Measurements from ENCODE around the gene CCDC188.

- TF ChIP-seq, protein P1, sequence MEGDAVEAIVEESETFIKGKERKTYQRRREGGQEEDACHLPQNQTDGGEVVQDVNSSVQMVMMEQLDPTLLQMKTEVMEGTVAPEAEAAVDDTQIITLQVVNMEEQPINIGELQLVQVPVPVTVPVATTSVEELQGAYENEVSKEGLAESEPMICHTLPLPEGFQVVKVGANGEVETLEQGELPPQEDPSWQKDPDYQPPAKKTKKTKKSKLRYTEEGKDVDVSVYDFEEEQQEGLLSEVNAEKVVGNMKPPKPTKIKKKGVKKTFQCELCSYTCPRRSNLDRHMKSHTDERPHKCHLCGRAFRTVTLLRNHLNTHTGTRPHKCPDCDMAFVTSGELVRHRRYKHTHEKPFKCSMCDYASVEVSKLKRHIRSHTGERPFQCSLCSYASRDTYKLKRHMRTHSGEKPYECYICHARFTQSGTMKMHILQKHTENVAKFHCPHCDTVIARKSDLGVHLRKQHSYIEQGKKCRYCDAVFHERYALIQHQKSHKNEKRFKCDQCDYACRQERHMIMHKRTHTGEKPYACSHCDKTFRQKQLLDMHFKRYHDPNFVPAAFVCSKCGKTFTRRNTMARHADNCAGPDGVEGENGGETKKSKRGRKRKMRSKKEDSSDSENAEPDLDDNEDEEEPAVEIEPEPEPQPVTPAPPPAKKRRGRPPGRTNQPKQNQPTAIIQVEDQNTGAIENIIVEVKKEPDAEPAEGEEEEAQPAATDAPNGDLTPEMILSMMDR (conservative IDR thresholded peaks at IDR 0.05; ENCODE audit: low read depth, low read length) = no peak
- TF ChIP-seq RAD21 (IDR thresholded peaks at IDR 0.05; ENCODE audit: low read length) (no peak), NFE2L2 (IDR thresholded peaks at IDR 0.05; ENCODE audit: low read depth, low read length) (no peak), ELK1 (IDR thresholded peaks at IDR 0.05; ENCODE audit: borderline replicate concordance, low read depth, low read length) (no peak), POLR2A (IDR thresholded peaks at IDR 0.05; ENCODE audit: low read depth, low read length) (no peak), MAFK (IDR thresholded peaks at IDR 0.05; ENCODE audit: low read depth, low read length) (no peak)
These were observed 22.4 kb upstream of the CCDC188 start for GRCh38 chr22:20173246-20173645.
